AG09309 (cell line): Measurements from ENCODE around the gene B3GAT1.
A peak's percentile ranks its signal among the peaks of the same experiment; 100 is the strongest.

Source experiments
- DNase-seq: peaks from one replicate; pipeline ENCODE4 v3.0.0-alpha.2; 2010; ENCODE audit warnings: low read depth
- H3K4me3 ChIP-seq: 2 replicates; pipeline ENCODE4 v1.5.1; 2011; ENCODE audit warnings: mild to moderate bottlenecking, low read depth, low read length, moderate library complexity; ENCODE audit not compliant: control insufficient read depth
- CTCF ChIP-seq: IDR thresholded peaks from 2 replicates; pipeline ENCODE4 v1.5.1; 2011; ENCODE audit warnings: mild to moderate bottlenecking, low read depth, low read length, inconsistent platforms; ENCODE audit not compliant: insufficient read depth, control insufficient read depth; ENCODE audit errors: missing control alignments

Gene B3GAT1

GRCh38 chr11:134363592-134363991 lies 48.5 kb downstream of the B3GAT1 start:
- no peak overlapping the region for H3K4me3 ChIP-seq
- DNase-seq: no peak
- TF ChIP-seq CTCF: no peak

GRCh38 chr11:134363161-134363560 lies 48.9 kb downstream of the B3GAT1 start:
- no peak for TF ChIP-seq CTCF
- no peak for DNase-seq
- H3K4me3 ChIP-seq: no peak overlapping the region

- no peak overlapping the region for H3K4me3 ChIP-seq
- TF ChIP-seq CTCF: no peak
- DNase-seq: no peak
Observed at GRCh38 chr11:134362192-134362901, 49.7 kb downstream of the B3GAT1 start.

- DNase-seq: no peak
- H3K4me3 ChIP-seq: no peak overlapping the region
- no peak for TF ChIP-seq CTCF
Observed at GRCh38 chr11:134361661-134362060, 50.4 kb downstream of the B3GAT1 start.

- TF ChIP-seq CTCF: peak; percentile 65
- H3K4me3 ChIP-seq: no peak overlapping the region
- no peak for DNase-seq
Observed at GRCh38 chr11:134360050-134360835, 51.8 kb downstream of the B3GAT1 start.

GRCh38 chr11:134359646-134360045 lies 52.4 kb downstream of the B3GAT1 start:
- H3K4me3 ChIP-seq: no peak overlapping the region
- DNase-seq: no peak
- no peak for TF ChIP-seq CTCF
